Endothelial cell of umbilical vein (primary cell): Measurements from ENCODE around the gene CAMTA1. TPM values are rescaled to one million over a fixed set of nuclear protein-coding genes. Genes with fewer than 3 reads are reported as not detected.

Experiments
- BruUV-seq: library from RNA; stranded (reverse); fragments of 400-500 nt; replicated peaks from 2 replicates; lab custom pipeline; 2021; lab: Mats Ljungman, UMichigan
- CTCF ChIA-PET: fragments of 300-600, 350-600 bp; sonication (Branson Sonifier 250); formaldehyde crosslinking; loops from one replicate; lab custom pipeline; 2021; ENCODE audit warnings: antibody characterized with exemption, inconsistent platforms; lab: Charles Lee
- POLR2A ChIA-PET: fragments of 300-600, 350-600 bp; sonication (Branson Sonifier 250); formaldehyde crosslinking; loops from one replicate; lab custom pipeline; 2021; ENCODE audit warnings: antibody characterized with exemption, inconsistent platforms; lab: Charles Lee
- DNase-seq: peaks from one replicate; pipeline ENCODE4 v3.0.0-alpha.2; 2011; ENCODE audit warnings: low read depth, low spot score
- FAIRE-seq: peaks from 2 replicates; lab custom pipeline; 2011; peaks lifted over from hg19 to GRCh38; lab: Jason Lieb, UNC
- H2AFZ ChIP-seq: 2 replicates; pipeline ENCODE4 v1.6.0; 2012; ENCODE audit warnings: low read depth, low read length, control low read depth, inconsistent platforms
- H3K27ac ChIP-seq: 2 replicates; pipeline ENCODE4 v1.5.1; 2011; ENCODE audit warnings: low read depth, mild to moderate bottlenecking, control low read depth, low read length, moderate library complexity; ENCODE audit not compliant: insufficient read depth
- H3K27me3 ChIP-seq, 2 experiments: 2 replicates each; pipeline versions ENCODE4 v1.6.0 to v1.6.1; 2011; ENCODE audit warnings: low read length in 2 of 2, mixed read lengths in 1 of 2; ENCODE audit not compliant: control insufficient read depth in 2 of 2, insufficient read depth in 2 of 2
- H3K36me3 ChIP-seq, 2 experiments: 2 replicates in 1 of 2; 3 replicates in 1 of 2; pipeline ENCODE4 v1.5.1; 2011; ENCODE audit warnings: low read length in 2 of 2, mild to moderate bottlenecking in 1 of 2, moderate library complexity in 1 of 2; ENCODE audit not compliant: control insufficient read depth in 2 of 2, insufficient read depth in 2 of 2; ENCODE audit errors: extremely low read depth in 1 of 2
- H3K4me1 ChIP-seq: 3 replicates; pipeline ENCODE4 v1.5.1; 2011; ENCODE audit warnings: mild to moderate bottlenecking, low read length; ENCODE audit not compliant: control insufficient read depth, insufficient read depth; ENCODE audit errors: extremely low read depth
- H3K4me2 ChIP-seq: 2 replicates; pipeline ENCODE4 v1.6.1; 2011; ENCODE audit warnings: low read length, control low read depth, mixed read lengths; ENCODE audit not compliant: insufficient read depth
- H3K4me3 ChIP-seq, 3 experiments: fragments of 200-600 bp in 1 of 3; sonication (generic), shearing (Covaris generic) in 1 of 3; replicated peaks in 1 of 3; 2 replicates each; pipeline ENCODE4 v1.5.1; 2011 to 2016; ENCODE audit warnings: control low read depth in 3 of 3, low read length in 3 of 3, mild to moderate bottlenecking in 2 of 3, inconsistent platforms in 1 of 3, low read depth in 1 of 3, moderate library complexity in 1 of 3; ENCODE audit not compliant: insufficient read depth in 1 of 3
- H3K79me2 ChIP-seq: 2 replicates; pipeline ENCODE4 v1.6.0; 2012; ENCODE audit warnings: low read length, inconsistent platforms; ENCODE audit not compliant: control insufficient read depth, insufficient read depth
- H3K9ac ChIP-seq: replicated peaks from 2 replicates; pipeline ENCODE3; 2011; ENCODE audit warnings: low read length, control low read depth; ENCODE audit not compliant: insufficient read depth; ENCODE audit errors: extremely low read depth
- H3K9me1 ChIP-seq: replicated peaks from 3 replicates; pipeline ENCODE4 v1.6.0; 2011; ENCODE audit warnings: mild to moderate bottlenecking, low read length; ENCODE audit not compliant: control insufficient read depth, insufficient read depth; ENCODE audit errors: extremely low read depth
- H3K9me3 ChIP-seq: replicated peaks from 2 replicates; pipeline ENCODE4 v1.5.1; 2012; ENCODE audit warnings: low read length, inconsistent platforms; ENCODE audit not compliant: control insufficient read depth, insufficient read depth
- H4K20me1 ChIP-seq: replicated peaks from 2 replicates; pipeline ENCODE3; 2011; ENCODE audit warnings: mild to moderate bottlenecking, low read length; ENCODE audit not compliant: control insufficient read depth, insufficient read depth; ENCODE audit errors: extremely low read depth
- FOS ChIP-seq: IDR thresholded peaks from 2 replicates; pipeline ENCODE4 v1.6.1; 2011; ENCODE audit warnings: mild to moderate bottlenecking, low read length, moderate library complexity, borderline replicate concordance; ENCODE audit not compliant: insufficient read depth
- GATA2 ChIP-seq: IDR thresholded peaks from 2 replicates; pipeline ENCODE4 v1.7.0; 2011; ENCODE audit warnings: low read depth, mild to moderate bottlenecking, moderate library complexity, mixed read lengths, low read length; ENCODE audit not compliant: insufficient read length, insufficient read depth
- POLR2AphosphoS5 ChIP-seq: IDR thresholded peaks from 2 replicates; pipeline ENCODE4 v1.6.1; 2012; ENCODE audit warnings: low read depth, mild to moderate bottlenecking, control low read depth, low read length, moderate library complexity; ENCODE audit not compliant: insufficient read depth
- dilution Hi-C: fragments of 300-500 bp; cut with MboI; formaldehyde crosslinking; loops from one replicate; pipeline ENCODE4 v1.15.0; 2019; ENCODE audit warnings: low sequenced_read_pairs; ENCODE audit not compliant: extremely low pct_ligation_motif_present
- intact Hi-C: fragments of 100-400 bp; cut with micrococcal nuclease; formaldehyde crosslinking; loops from one replicate; pipeline ENCODE4 v1.10.0; 2022
- polyA plus RNA-seq, 4 experiments: library from polyadenylated mRNA; depleted of rRNA in 3 of 4; stranded (reverse) in 3 of 4; unstranded in 1 of 4; fragments of >200 nt; gene quantifications; 2 replicates each; pipeline versions ENCODE4 v1.2.1 to v1.2.3, GENCODE V29; 2011 to 2012; ENCODE audit warnings: missing spikeins in 1 of 4
- total RNA-seq: library from RNA; stranded (reverse); gene quantifications from 2 replicates; pipeline ENCODE4 v1.2.3, GENCODE V29; 2021
- TF ChIP-seq, protein P1 (sequence below): IDR thresholded peaks from 2 replicates; pipeline ENCODE4 v1.6.1; 2011; ENCODE audit not compliant: insufficient read depth, insufficient read length
- TF ChIP-seq, protein P2 (sequence below), 2 donors: IDR thresholded peaks; 1 replicate in 1 of 2; 2 replicates in 1 of 2; pipeline ENCODE4 v1.5.1; 2011; ENCODE audit warnings: low read length in 2 of 2, mild to moderate bottlenecking in 2 of 2, moderate library complexity in 2 of 2, control low read depth in 1 of 2, inconsistent platforms in 1 of 2, low read depth in 1 of 2; ENCODE audit not compliant: insufficient read depth in 1 of 2; ENCODE audit errors: extremely low read depth in 1 of 2

Gene CAMTA1
- total and polyA plus RNA-seq, 2 donors (not counting 3 experiments of a cell fraction or from before 2014, with no cell fraction given): 50.8 to 92.7 TPM

GRCh38 chr1:7575041-7575400 lies 789.8 kb downstream of the CAMTA1 start:
- ChIA-PET CTCF (interaction anchor here (0.9 to 1.8 kb wide), 5 partner anchors 13 to 532 kb away, joined by 3 to 11 read pairs (median 6); no protein-coding TSS in a partner anchor), POLR2A (no interaction called here)
- no peaks in the 10 kb centered on the region for H3K9me1 ChIP-seq
- no TSS peak for BruUV-seq
- no peak for DNase-seq
- H3K4me3 ChIP-seq: no peak overlapping the region
- H3K79me2 ChIP-seq: no peaks in the 10 kb centered on the region
- no peaks in the 10 kb centered on the region for H4K20me1 ChIP-seq
- no peak overlapping the region for H3K9ac ChIP-seq
- H3K4me2 ChIP-seq: no peak overlapping the region
- no peaks in the 10 kb centered on the region for H3K9me3 ChIP-seq
- dilution Hi-C loops: no loop called here
- no peaks in the 10 kb centered on the region for H3K27me3 ChIP-seq
- H2AFZ ChIP-seq: no peak overlapping the region
- H3K27ac ChIP-seq: no peak overlapping the region
- FAIRE-seq: no peak
- H3K4me1 ChIP-seq: no peaks in the 10 kb centered on the region
- H3K36me3 ChIP-seq: no peaks in the 10 kb centered on the region
- intact Hi-C loops: no loop called here
- TF ChIP-seq, protein P1, sequence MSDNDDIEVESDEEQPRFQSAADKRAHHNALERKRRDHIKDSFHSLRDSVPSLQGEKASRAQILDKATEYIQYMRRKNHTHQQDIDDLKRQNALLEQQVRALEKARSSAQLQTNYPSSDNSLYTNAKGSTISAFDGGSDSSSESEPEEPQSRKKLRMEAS: no peak
- no peak for TF ChIP-seq POLR2AphosphoS5

GRCh38 chr1:7576946-7577657 lies 791.8 kb downstream of the CAMTA1 start:
- H3K4me3 ChIP-seq: no peak overlapping the region
- no peak overlapping the region for H3K27ac ChIP-seq
- FAIRE-seq: peak; percentile 46
- no peak overlapping the region for H3K4me2 ChIP-seq
- no peaks in the 10 kb centered on the region for H3K4me1 ChIP-seq
- no peak for TF ChIP-seq FOS
- TF ChIP-seq, protein P2, sequence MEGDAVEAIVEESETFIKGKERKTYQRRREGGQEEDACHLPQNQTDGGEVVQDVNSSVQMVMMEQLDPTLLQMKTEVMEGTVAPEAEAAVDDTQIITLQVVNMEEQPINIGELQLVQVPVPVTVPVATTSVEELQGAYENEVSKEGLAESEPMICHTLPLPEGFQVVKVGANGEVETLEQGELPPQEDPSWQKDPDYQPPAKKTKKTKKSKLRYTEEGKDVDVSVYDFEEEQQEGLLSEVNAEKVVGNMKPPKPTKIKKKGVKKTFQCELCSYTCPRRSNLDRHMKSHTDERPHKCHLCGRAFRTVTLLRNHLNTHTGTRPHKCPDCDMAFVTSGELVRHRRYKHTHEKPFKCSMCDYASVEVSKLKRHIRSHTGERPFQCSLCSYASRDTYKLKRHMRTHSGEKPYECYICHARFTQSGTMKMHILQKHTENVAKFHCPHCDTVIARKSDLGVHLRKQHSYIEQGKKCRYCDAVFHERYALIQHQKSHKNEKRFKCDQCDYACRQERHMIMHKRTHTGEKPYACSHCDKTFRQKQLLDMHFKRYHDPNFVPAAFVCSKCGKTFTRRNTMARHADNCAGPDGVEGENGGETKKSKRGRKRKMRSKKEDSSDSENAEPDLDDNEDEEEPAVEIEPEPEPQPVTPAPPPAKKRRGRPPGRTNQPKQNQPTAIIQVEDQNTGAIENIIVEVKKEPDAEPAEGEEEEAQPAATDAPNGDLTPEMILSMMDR (IDR thresholded peaks at IDR 0.05; ENCODE audit: extremely low read depth in 1 of 2, insufficient read depth in 1 of 2, low read depth in 1 of 2, low read length in 2 of 2): peak; percentile 17 to 53
- TF ChIP-seq GATA2: no peak
- H3K9me3 ChIP-seq: no peaks in the 10 kb centered on the region
- CTCF ChIA-PET: no interaction called here
- no peaks in the 10 kb centered on the region for H3K9me1 ChIP-seq
- BruUV-seq: no TSS peak
- H2AFZ ChIP-seq: no peak overlapping the region
- H4K20me1 ChIP-seq: no peaks in the 10 kb centered on the region
- peak; percentile 43 for DNase-seq
- intact Hi-C loops (loop anchor here (2.0 kb wide), 1 partner anchor 352 kb away; no protein-coding TSS in a partner anchor), dilution Hi-C loops (no loop called here)
- POLR2A ChIA-PET: no interaction called here
- H3K9ac ChIP-seq: no peak overlapping the region
- H3K36me3 ChIP-seq: no peaks in the 10 kb centered on the region
- H3K27me3 ChIP-seq: no peaks in the 10 kb centered on the region
- no peaks in the 10 kb centered on the region for H3K79me2 ChIP-seq
